H1 (cell line): ENCODE measurements around the gene USH1G.

Experiments used
- CBX5 ChIP-seq: fragments of 300-800, 300-1000 bp; sonication (generic); IDR thresholded peaks from 2 replicates; pipeline ENCODE4 v1.7.1; 2016; ENCODE audit warnings: antibody characterized with exemption, low read length, low read depth
- CEBPB ChIP-seq: IDR thresholded peaks from 2 replicates; pipeline ENCODE4 v1.6.1; 2012; ENCODE audit warnings: low read depth, low read length
- HDAC2 ChIP-seq, 2 experiments: fragments of 300-600 bp in 1 of 2; sonication (generic) in 1 of 2; IDR thresholded peaks; 2 replicates each; pipeline ENCODE4 v1.6.1; 2011 to 2012; ENCODE audit warnings: low read depth in 2 of 2, low read length in 2 of 2, mild to moderate bottlenecking in 2 of 2, moderate library complexity in 2 of 2, borderline replicate concordance in 1 of 2, inconsistent platforms in 1 of 2
- KDM1A ChIP-seq: fragments of 200-600, 300-600 bp; sonication (generic); IDR thresholded peaks from 2 replicates; pipeline ENCODE4 v1.7.1; 2016; ENCODE audit warnings: mild to moderate bottlenecking, low read length, borderline replicate concordance
- KDM5A ChIP-seq: fragments of 200-600 bp; IDR thresholded peaks from 2 replicates; pipeline ENCODE4 v1.7.1; 2012; ENCODE audit warnings: mild to moderate bottlenecking, low read length, inconsistent platforms, mixed read lengths
- MAX ChIP-seq: IDR thresholded peaks from 2 replicates; pipeline ENCODE4 v1.6.1; 2012; ENCODE audit warnings: inconsistent platforms
- POLR2A ChIP-seq, 2 experiments: IDR thresholded peaks; 1 replicate in 1 of 2; 2 replicates in 1 of 2; pipeline ENCODE4 v1.6.1; 2011; ENCODE audit warnings: low read depth in 2 of 2, low read length in 2 of 2, mild to moderate bottlenecking in 2 of 2; ENCODE audit errors: control extremely low read depth in 1 of 2
- POLR2AphosphoS5 ChIP-seq: IDR thresholded peaks from 2 replicates; pipeline ENCODE4 v1.6.1; 2011; ENCODE audit warnings: low read depth, low read length
- SP2 ChIP-seq: IDR thresholded peaks from 2 replicates; pipeline ENCODE4 v1.6.1; 2012; ENCODE audit warnings: mild to moderate bottlenecking, low read length, inconsistent platforms
- TAF1 ChIP-seq: IDR thresholded peaks from 2 replicates; pipeline ENCODE4 v1.6.1; 2011; ENCODE audit warnings: mild to moderate bottlenecking, low read depth, low read length
- TF ChIP-seq, protein P1 (sequence below): IDR thresholded peaks from 2 replicates; pipeline ENCODE4 v1.6.1; 2011; ENCODE audit warnings: low read length, improper control_type of control experiment

DNA sequence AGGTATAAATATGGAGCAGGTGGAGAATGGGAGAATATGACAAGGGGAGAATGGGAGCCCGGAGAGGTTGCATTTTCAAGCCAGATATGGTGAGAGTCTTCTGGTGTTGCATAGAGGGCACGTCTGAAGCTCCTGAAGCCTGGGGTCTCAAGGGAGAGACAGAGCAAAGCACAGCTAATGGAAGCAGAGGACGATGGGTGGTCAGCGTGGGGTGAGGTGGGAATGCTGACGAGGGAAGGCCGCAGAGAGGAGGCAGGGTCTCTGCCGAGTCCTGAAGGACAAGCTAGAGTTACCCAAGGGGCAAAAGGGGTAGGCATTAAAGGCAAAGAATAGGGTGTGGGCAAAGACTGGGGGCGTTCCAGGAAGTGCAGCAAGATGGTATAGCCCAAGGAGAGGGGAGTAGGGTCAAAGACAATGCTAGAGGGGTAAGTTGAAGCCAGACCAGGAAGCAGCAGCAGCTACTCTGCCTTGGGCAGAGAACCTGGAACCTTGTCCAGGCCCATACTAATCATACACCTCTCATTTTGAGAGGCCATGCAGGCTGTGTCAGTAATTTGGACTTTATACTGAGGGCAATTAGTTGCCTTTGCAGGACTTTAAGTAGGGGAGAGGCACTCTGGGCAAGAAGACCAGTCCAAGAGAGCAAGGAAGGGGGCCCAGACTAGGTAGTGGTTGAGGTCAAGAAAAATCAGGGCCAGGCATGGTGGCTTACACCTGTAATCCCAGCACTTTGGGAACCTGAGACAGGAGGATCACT, 15.3 kb upstream of the USH1G start:
- no peak for TF ChIP-seq MAX
- TF ChIP-seq POLR2A (IDR thresholded peaks at IDR 0.05; ENCODE audit: control extremely low read depth in 1 of 2, low read depth in 2 of 2, low read length in 2 of 2) = no peak
- TF ChIP-seq KDM5A = no peak
- TF ChIP-seq TAF1 = no peak
- no peak for TF ChIP-seq CEBPB
- TF ChIP-seq, protein P1, sequence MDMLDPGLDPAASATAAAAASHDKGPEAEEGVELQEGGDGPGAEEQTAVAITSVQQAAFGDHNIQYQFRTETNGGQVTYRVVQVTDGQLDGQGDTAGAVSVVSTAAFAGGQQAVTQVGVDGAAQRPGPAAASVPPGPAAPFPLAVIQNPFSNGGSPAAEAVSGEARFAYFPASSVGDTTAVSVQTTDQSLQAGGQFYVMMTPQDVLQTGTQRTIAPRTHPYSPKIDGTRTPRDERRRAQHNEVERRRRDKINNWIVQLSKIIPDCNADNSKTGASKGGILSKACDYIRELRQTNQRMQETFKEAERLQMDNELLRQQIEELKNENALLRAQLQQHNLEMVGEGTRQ = no peak
- TF ChIP-seq HDAC2 (IDR thresholded peaks at IDR 0.05; ENCODE audit: borderline replicate concordance in 1 of 2, low read depth in 2 of 2, low read length in 2 of 2) = no peak
- TF ChIP-seq CBX5 = no peak
- no peak for TF ChIP-seq POLR2AphosphoS5
- no peak for TF ChIP-seq KDM1A
- TF ChIP-seq SP2 = no peak
